Measurements from ENCODE around the gene DAB2IP.

Gene DAB2IP

GRCh38 chr9:121625590-121625989 is 25.8 kb upstream of the DAB2IP start:
- no peak for DNase-seq (ENCODE audit: low read depth in 2 of 3, low spot score in 1 of 3)

- no peak for DNase-seq (ENCODE audit: low read depth in 2 of 3, low spot score in 1 of 3)
Observed at GRCh38 chr9:121626012-121626411, 25.4 kb upstream of the DAB2IP start.

- DNase-seq (ENCODE audit: low read depth in 2 of 3, low spot score in 1 of 3), result no peak
Observed at GRCh38 chr9:121627427-121627826, 24.0 kb upstream of the DAB2IP start.

- no peak for DNase-seq (ENCODE audit: low read depth in 2 of 3, low spot score in 1 of 3)
Observed at GRCh38 chr9:121628401-121628800, 23.0 kb upstream of the DAB2IP start.

GRCh38 chr9:121631115-121631514 is 20.3 kb upstream of the DAB2IP start:
- no peak for DNase-seq (ENCODE audit: low read depth in 2 of 3, low spot score in 1 of 3)

- DNase-seq (ENCODE audit: low read depth in 2 of 3, low spot score in 1 of 3), result no peak
Observed at GRCh38 chr9:121631978-121632418, 19.4 kb upstream of the DAB2IP start.

GRCh38 chr9:121633119-121633714 is 18.2 kb upstream of the DAB2IP start:
- no peak for DNase-seq (ENCODE audit: low read depth in 2 of 3, low spot score in 1 of 3)

GRCh38 chr9:121633736-121634135 is 17.7 kb upstream of the DAB2IP start:
- no peak for DNase-seq (ENCODE audit: low read depth in 2 of 3, low spot score in 1 of 3)

GRCh38 chr9:121634329-121635261 is 16.8 kb upstream of the DAB2IP start:
- peak in 1 of 3 donors; percentile 2 for DNase-seq (ENCODE audit: low read depth in 2 of 3, low spot score in 1 of 3)

- DNase-seq (ENCODE audit: low read depth in 2 of 3, low spot score in 1 of 3), result no peak
Observed at GRCh38 chr9:121635300-121635876, 16.0 kb upstream of the DAB2IP start.

- no peak for DNase-seq (ENCODE audit: low read depth in 2 of 3, low spot score in 1 of 3)
Observed at GRCh38 chr9:121636341-121636865, 15.0 kb upstream of the DAB2IP start.

GRCh38 chr9:121636978-121637712 is 14.3 kb upstream of the DAB2IP start:
- DNase-seq (ENCODE audit: low read depth in 2 of 3, low spot score in 1 of 3), result no peak

GRCh38 chr9:121637713-121638220 is 13.7 kb upstream of the DAB2IP start:
- DNase-seq (ENCODE audit: low read depth in 2 of 3, low spot score in 1 of 3), result no peak

GRCh38 chr9:121638399-121638798 is 13.0 kb upstream of the DAB2IP start:
- no peak for DNase-seq (ENCODE audit: low read depth in 2 of 3, low spot score in 1 of 3)

- no peak for DNase-seq (ENCODE audit: low read depth in 2 of 3, low spot score in 1 of 3)
Observed at GRCh38 chr9:121638901-121639592, 12.4 kb upstream of the DAB2IP start.

GRCh38 chr9:121639619-121640018 is 11.8 kb upstream of the DAB2IP start:
- no peak for DNase-seq (ENCODE audit: low read depth in 2 of 3, low spot score in 1 of 3)

- peak; percentile 13 to 21 (median 15) for DNase-seq (ENCODE audit: low read depth in 2 of 3, low spot score in 1 of 3)
Observed at GRCh38 chr9:121640076-121640475, 11.4 kb upstream of the DAB2IP start.

GRCh38 chr9:121640491-121641223 is 10.8 kb upstream of the DAB2IP start:
- DNase-seq (ENCODE audit: low read depth in 2 of 3, low spot score in 1 of 3), result no peak

- DNase-seq (ENCODE audit: low read depth in 2 of 3, low spot score in 1 of 3), result no peak
Observed at GRCh38 chr9:121641224-121641611, 10.2 kb upstream of the DAB2IP start.

GRCh38 chr9:121642758-121643157 is 8.7 kb upstream of the DAB2IP start:
- no peak for DNase-seq (ENCODE audit: low read depth in 2 of 3, low spot score in 1 of 3)

All from stimulated activated CD4-positive, alpha-beta T cell treated with anti-CD3 and anti-CD28 coated beads, Interleukin-12 subunit alpha, Interleukin-12 subunit beta, amount 100 ng/mL, for 48 hours (primary cell).